NCI-H146 treated with DMSO at 0.1 percent for 48 hours (cell line): ENCODE results near the gene ANKRD22.
A peak's percentile ranks its signal among the peaks of the same experiment; 100 is the strongest.

Source experiments
- DNase-seq: peaks from one replicate; lab custom pipeline; 2025; ENCODE audit not compliant: unreplicated experiment; lab: John Stamatoyannopoulos, UW

Gene ANKRD22

GRCh38 chr10:88879534-88880281 lies 28.1 kb upstream of the ANKRD22 start, which contains the start of gene STAMBPL1:
Gene STAMBPL1 (plus strand): TSS chr10:88880245. CDS start chr10:88901709, 21,464 bp downstream.
- DNase-seq, result peak; percentile 47

- no peak for DNase-seq
Observed at GRCh38 chr10:88877298-88877697, 25.7 kb upstream of the ANKRD22 start.

DNA sequence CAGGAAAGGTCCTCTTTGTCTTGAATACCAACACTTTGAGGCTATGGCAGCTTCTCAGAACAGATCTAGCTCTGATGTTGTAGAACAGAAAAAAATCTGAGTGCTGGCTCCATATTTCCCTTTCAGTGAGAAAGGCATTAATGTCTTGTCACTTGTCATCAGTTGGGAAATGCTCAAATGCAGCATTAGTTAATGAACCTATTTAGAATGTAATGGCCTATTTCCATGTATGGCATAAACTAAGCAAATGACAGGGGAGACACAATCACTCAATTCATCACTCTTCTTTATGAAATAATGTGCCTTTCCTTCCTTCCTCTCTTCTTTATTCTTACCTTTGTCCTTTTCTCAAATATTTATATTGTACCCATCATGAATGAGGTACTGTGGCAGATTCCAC lies 23.4 kb upstream of the ANKRD22 start:
- DNase-seq, result no peak

DNA sequence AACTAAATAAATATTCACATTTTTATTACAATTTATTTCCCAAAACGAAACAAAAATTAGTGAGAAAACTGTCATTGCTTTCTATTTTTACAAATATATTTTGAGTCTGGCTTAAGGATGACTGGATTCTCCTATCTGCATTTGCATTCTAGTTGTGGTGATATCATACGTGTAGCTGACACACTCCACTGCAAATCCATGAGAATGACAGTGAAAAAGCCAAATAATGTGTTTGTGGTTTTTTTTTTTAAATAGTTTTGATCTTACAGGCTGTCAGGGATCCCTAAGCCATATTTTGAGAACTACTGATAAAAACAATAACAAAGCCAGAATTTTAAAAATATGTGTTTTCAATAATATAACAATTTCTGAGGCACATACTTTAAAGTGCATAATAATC lies 22.6 kb upstream of the ANKRD22 start:
- no peak for DNase-seq

DNA sequence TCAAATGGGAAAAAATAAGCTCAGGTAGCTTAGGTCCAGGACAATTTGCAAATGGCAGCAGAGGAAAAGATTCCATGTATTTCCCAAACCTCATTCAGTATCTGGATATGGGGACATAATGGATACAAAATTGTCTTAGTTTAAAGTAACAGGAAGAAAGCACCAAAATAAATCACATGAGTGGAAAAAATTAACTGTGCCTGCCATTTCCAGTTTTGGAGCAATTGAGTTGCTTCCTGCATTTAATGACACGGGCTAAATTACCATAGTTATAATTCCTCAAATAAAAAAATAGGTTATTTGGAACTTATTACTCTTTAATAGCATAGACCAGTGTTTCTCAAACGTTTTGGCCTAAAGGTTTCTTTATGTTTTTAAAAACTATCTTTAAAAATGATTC lies 22.1 kb upstream of the ANKRD22 start:
- DNase-seq, result no peak

GRCh38 chr10:88870089-88870488 lies 18.4 kb upstream of the ANKRD22 start:
- no peak for DNase-seq

DNA sequence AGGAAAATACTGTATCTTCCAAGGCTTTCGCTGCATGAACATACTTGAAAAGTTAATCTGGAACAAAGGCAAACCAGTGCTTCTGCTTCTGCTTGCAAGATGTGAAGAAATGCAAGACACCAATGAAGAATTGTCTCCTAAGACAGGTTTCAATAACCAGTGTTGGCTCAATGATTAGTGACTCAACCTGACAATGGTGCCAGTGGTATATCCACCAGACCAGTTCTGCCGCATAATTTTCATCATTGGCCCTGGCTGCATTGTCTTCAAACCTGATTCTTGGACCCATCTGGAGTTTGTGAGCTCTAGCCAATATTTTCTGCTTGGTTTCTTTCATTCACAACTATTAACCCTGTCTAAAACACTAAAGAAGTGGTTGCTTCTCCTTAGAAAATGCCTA lies 14.8 kb upstream of the ANKRD22 start:
- DNase-seq, result no peak

DNA sequence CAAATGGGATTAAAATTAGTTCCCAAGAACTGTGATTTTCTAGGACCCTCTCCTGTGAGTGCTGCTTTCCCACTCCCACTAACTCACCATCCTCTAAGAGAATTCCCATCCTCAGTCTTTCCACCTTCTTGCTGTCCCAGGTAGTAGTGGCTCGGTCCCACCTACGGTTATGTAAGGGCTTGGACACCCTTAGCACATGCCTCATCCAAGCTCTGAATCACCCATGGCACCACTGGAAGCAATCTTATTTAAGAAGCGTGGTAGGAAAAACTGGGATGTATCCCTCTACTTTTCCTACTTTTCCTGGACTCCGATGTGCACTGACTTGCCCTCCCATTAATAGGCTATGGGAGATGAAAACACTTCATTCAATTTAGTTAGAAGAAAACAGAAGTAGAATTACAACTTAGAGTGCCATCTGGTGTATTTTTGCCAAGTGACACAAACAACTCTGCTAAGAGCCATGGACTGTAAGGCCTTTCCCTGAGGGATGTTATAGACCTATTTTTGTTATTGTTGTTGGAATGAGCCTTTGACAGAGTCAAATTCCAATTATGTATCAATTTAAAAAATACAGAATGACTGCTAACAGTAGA lies 13.7 kb upstream of the ANKRD22 start:
- no peak for DNase-seq

GRCh38 chr10:88861036-88861435 lies 9.4 kb upstream of the ANKRD22 start:
- no peak for DNase-seq

DNA sequence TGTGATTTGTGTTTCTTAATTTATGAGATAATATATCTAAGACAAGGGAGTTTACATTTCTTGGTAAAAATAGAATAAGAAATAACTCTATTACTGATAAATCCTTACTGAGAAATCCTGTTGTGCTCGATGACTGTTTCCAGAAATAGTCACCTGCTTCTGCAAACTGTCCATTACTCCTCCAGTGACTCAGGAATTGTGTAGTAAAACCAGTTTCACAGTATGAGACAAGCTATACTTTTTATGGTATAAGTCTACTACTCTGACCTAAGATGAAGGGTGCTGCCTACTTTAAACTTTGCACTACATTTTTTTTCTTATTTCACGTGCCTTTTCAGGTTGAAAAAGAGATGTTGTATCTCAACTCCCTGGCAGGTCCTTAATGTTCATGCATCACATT lies 6.8 kb upstream of the ANKRD22 start:
- no peak for DNase-seq

- no peak for DNase-seq
Observed at GRCh38 chr10:88857831-88858230, 6.2 kb upstream of the ANKRD22 start.

- no peak for DNase-seq
Observed at GRCh38 chr10:88854684-88855083, 3.0 kb upstream of the ANKRD22 start.

GRCh38 chr10:88853155-88853881 lies 1.7 kb upstream of the ANKRD22 start:
- no peak for DNase-seq

- DNase-seq, result no peak
Observed at GRCh38 chr10:88852327-88852726, 683 bp upstream of the ANKRD22 start.

DNA sequence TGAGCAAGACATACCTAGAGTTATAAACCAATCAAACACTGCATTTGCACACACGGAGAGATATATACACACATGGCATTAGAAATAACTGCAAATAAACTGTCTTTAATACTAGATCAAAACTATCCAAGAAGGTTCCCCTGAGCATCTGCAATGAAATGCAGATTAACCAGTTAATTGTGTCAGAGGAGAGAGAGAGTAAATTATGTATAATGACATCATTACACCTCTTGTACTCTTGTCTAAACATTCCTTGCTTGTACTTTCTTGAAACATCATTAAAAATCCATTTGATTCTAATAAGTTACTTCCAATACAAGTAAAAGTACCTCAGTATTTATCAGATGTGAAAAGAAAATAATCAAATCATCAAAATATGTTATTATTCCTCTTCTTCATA lies 932 bp downstream of the ANKRD22 start:
- DNase-seq, result no peak

- DNase-seq, result no peak
Observed at GRCh38 chr10:88849234-88849633, 2.4 kb downstream of the ANKRD22 start.

- DNase-seq, result no peak
Observed at GRCh38 chr10:88848499-88848898, 3.1 kb downstream of the ANKRD22 start.

DNA sequence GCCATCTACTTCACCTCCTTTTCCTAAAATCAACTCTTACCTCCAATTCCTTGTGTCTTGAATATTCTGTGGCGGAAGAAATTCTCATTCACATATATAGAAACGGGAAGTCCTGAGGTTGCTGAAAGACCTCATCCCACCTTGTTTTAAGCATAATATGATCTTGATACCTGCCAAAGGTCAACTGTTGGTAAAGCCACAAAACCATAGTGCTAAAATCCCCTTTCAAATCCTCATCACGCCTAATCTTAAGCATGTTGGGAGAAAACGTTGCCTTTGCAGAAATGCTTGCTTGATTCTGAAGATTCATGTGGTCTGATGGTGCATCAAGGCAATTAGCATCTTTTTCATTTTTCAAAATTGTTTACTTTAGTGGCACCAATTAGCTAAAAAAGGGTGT lies 8.5 kb downstream of the ANKRD22 start:
- DNase-seq, result no peak

DNA sequence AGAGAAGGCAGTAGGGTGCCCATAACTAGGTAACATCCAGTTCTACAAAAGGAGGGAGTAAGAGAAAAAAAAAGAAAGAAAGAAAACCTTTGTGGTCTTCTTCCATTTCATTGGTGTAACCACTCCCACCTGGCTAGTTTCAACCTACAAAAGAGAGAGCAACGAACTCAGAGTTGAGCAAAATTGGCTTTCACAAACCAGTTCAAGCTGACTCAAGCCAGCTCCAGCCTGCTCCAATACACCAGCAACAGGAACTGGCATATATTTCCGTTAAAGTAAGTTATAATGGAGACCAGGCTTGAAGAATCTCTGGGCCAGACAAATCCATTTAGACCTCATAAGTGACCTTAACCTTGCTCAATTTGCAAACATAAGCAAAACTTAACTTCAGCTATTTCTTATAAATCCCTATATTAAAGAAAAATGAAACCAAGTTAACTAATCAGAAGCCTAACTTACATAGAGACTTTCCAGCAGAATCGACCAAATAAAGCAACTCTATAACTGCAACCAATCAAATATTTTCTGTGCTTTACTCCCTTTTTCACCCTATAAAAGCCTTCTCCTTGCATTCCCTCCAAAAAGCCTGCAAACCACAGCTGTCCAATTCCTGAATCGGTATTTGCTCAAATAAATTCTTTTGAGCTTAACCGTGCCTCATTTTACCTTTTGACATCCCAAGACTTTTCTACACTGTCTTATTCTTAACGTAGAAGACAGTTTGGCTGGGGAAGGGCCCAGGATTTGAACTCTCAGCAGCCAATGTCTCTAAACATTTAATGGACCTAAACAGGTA lies 10.1 kb downstream of the ANKRD22 start:
- no peak for DNase-seq

DNA sequence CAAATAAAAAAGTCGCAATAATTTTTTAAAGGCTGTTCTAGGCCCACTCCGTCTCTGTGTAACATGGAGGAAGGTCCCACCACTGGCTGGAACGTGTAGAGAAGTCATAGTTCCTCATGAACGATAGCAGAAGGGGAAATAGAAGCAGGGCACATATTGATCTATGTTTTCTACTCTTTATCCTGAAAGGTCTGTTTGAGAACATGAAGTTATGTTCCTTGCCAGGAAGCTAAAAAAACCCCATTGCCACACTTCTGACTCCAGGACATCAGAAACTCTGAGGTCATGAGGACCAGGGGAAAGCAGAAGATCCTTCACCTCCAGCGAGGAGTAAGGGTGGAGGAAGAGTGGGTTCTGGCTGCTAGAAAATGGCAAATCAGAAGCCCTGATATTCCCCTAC lies 10.8 kb downstream of the ANKRD22 start:
- DNase-seq, result no peak

DNA sequence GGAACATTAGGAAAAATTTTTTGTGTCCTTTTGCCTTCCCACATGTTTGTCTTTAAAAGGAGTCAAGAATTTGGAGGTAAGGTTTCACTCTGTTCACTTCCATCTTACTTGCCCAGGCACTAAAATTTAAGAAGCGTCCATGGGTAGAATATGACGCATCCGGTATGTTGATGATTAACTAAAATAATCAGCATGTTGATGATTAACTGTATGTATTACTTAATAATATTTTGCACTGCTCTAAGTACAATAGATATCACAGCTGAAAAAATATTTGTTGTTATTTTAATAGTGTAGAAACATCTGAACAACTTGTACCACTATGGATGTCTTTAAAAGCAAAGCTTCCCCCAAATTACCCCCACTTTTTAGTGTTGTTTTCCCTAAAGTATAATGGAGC lies 11.5 kb downstream of the ANKRD22 start:
- DNase-seq, result no peak
